Activated CD4-positive, alpha-beta T cell treated with anti-CD3 and anti-CD28 coated beads, Interleukin-10, Interleukin-2, amounts not matched to agents 100 ng/mL and 50 ng/mL, durations not matched to agents 16 hours and 8 hours (primary cell): ENCODE measurements around the gene HEATR1.
"Not testable (repeated sequence)": the region's sequence is repeated elsewhere in the genome, so short reads cannot be mapped to it uniquely, and the experiment has no call there.

Experiments
- DNase-seq: peaks from one replicate; pipeline ENCODE4 v3.0.0-alpha.2; 2020

HEATR1 gene

GRCh38 chr1:236603991-236604904, at the start of gene HEATR1:
TSS of gene HEATR1 (minus strand) at chr1:236604516. CDS start at chr1:236604095, 421 bp downstream.
- peak; percentile 94 for DNase-seq

GRCh38 chr1:236645016-236645680, 40.8 kb upstream of the HEATR1 start:
- DNase-seq: no peak

GRCh38 chr1:236642763-236643162, 38.4 kb upstream of the HEATR1 start:
- no peak for DNase-seq

- no peak for DNase-seq
Measured at GRCh38 chr1:236639686-236640085, 35.4 kb upstream of the HEATR1 start.

- no peak for DNase-seq
Measured at GRCh38 chr1:236638945-236639344, 34.6 kb upstream of the HEATR1 start.

GRCh38 chr1:236636017-236636416, 31.7 kb upstream of the HEATR1 start:
- DNase-seq: no peak

GRCh38 chr1:236627727-236628408, 23.6 kb upstream of the HEATR1 start:
- DNase-seq: no peak

- no peak for DNase-seq
Measured at GRCh38 chr1:236623371-236624166, 19.3 kb upstream of the HEATR1 start.

GRCh38 chr1:236622407-236622806, 18.1 kb upstream of the HEATR1 start:
- no peak for DNase-seq

GRCh38 chr1:236619398-236619797, 15.1 kb upstream of the HEATR1 start:
- no peak for DNase-seq

- DNase-seq: no peak
Measured at GRCh38 chr1:236618507-236618906, 14.2 kb upstream of the HEATR1 start.

- DNase-seq: no peak
Measured at GRCh38 chr1:236615399-236616148, 11.3 kb upstream of the HEATR1 start.

GRCh38 chr1:236612349-236612748, 8.0 kb upstream of the HEATR1 start:
- DNase-seq: no peak

- peak; percentile 26 for DNase-seq
Measured at GRCh38 chr1:236608930-236609726, 4.8 kb upstream of the HEATR1 start.

GRCh38 chr1:236607597-236607996, 3.3 kb upstream of the HEATR1 start:
- not testable (repeated sequence) for DNase-seq

- no peak for DNase-seq
Measured at GRCh38 chr1:236604905-236605806, 840 bp upstream of the HEATR1 start.

- no peak for DNase-seq
Measured at GRCh38 chr1:236602171-236602570, 2.1 kb downstream of the HEATR1 start.

- no peak for DNase-seq
Measured at GRCh38 chr1:236590553-236591150, 13.7 kb downstream of the HEATR1 start.

GRCh38 chr1:236589531-236589930, 14.8 kb downstream of the HEATR1 start:
- DNase-seq: no peak
